Astrocyte (in vitro differentiated cells and primary cell): ENCODE data around the gene PLCL2.

Source experiments
- CTCF ChIP-seq: IDR thresholded peaks from 2 replicates; pipeline ENCODE4 v1.5.1; 2011; ENCODE audit warnings: low read depth, mild to moderate bottlenecking, inconsistent platforms, low read length, moderate library complexity; ENCODE audit not compliant: insufficient read depth
- EZH2 ChIP-seq: IDR thresholded peaks from 2 replicates; pipeline ENCODE4 v1.6.1; 2012; ENCODE audit warnings: mild to moderate bottlenecking, low read length, inconsistent platforms; ENCODE audit not compliant: insufficient read depth

- TF ChIP-seq CTCF: no peak
- TF ChIP-seq EZH2: no peak
Observed at GRCh38 chr3:17065315-17065714, 180.6 kb downstream of the PLCL2 start.
